Colonic mucosa (tissue), 4 donors: ENCODE data around the gene OR6C4. TPM values are rescaled to one million over a fixed set of nuclear protein-coding genes. Genes with fewer than 3 reads are reported as not detected.
"Not testable (repeated sequence)": the region's sequence is repeated elsewhere in the genome, so short reads cannot be mapped to it uniquely, and the experiment has no call there.

Experiments
- DNase-seq: peaks from one replicate; pipeline ENCODE4 v3.0.0-alpha.2; 2020
- H3K27ac ChIP-seq: fragments of 200-600 bp; one replicate; pipeline ENCODE4 v1.8.0; 2021
- H3K27me3 ChIP-seq: fragments of 200-600 bp; one replicate; pipeline ENCODE4 v1.8.0; 2021
- H3K36me3 ChIP-seq: fragments of 200-600 bp; one replicate; pipeline ENCODE4 v1.8.0; 2021
- H3K4me1 ChIP-seq: fragments of 200-600 bp; one replicate; pipeline ENCODE4 v1.8.0; 2021; ENCODE audit warnings: mild to moderate bottlenecking
- H3K4me3 ChIP-seq: fragments of 200-600 bp; one replicate; pipeline ENCODE4 v1.8.0; 2021
- H3K9ac ChIP-seq, 2 donors: one replicate each; pipeline ENCODE4 v1.7.0; 2013; ENCODE audit warnings: control low read depth in 2 of 2, low read depth in 2 of 2, low read length in 2 of 2
- H3K9me3 ChIP-seq: fragments of 200-600 bp; one replicate; pipeline ENCODE4 v1.8.0; 2021
- CTCF ChIP-seq: fragments of 200-600 bp; IDR thresholded peaks from one replicate; pipeline ENCODE4 v1.8.0; 2022; ENCODE audit warnings: antibody characterized with exemption, mild to moderate bottlenecking
- intact Hi-C: fragments of 100-400 bp; cut with DNase I; formaldehyde crosslinking; loops from one replicate; pipeline ENCODE4 v1.14.1; 2022
- total RNA-seq, 2 donors: library from RNA; stranded (reverse); fragmentation: NEBNext Ultra II Directional in 1 of 2; extraction: Animal tissue kit (Norgen Biotek cat#: 25700) in 1 of 2; gene quantifications; one replicate each; pipeline ENCODE4 v1.2.1, GENCODE V29; 2021
- donor health status: healthy.
- donor health status: DM: no; HTN: no; CAD: no.
- donor health status: DM: no; HTN: no; CAD: no.

The OR6C4 gene
- total RNA-seq, 2 donors from 2014 or later: not detected

- TF ChIP-seq CTCF: no peak
- Histone ChIP-seq H3K9me3 (no peaks in the 10 kb centered on the region), H3K27ac (no peak overlapping the region), H3K9ac (no peak overlapping the region), H3K36me3 (no peaks in the 10 kb centered on the region), H3K27me3 (no peaks in the 10 kb centered on the region), H3K4me3 (no peak overlapping the region), H3K4me1 (no peaks in the 10 kb centered on the region)
- no peak for DNase-seq
- intact Hi-C loops: no loop called here
Measured at GRCh38 chr12:55548756-55549155, 646 bp upstream of the OR6C4 start.

GRCh38 chr12:55554296-55554695, 4.9 kb downstream of the OR6C4 start:
- H3K9ac ChIP-seq: no peak overlapping the region
- TF ChIP-seq CTCF: no peak
- H3K4me1 ChIP-seq: no peaks in the 10 kb centered on the region
- H3K4me3 ChIP-seq: no peak overlapping the region
- no peaks in the 10 kb centered on the region for H3K36me3 ChIP-seq
- H3K9me3 ChIP-seq: no peaks in the 10 kb centered on the region
- no peaks in the 10 kb centered on the region for H3K27me3 ChIP-seq
- no peak overlapping the region for H3K27ac ChIP-seq
- intact Hi-C loops: no loop called here
- no peak for DNase-seq

GRCh38 chr12:55570060-55570459, 20.7 kb downstream of the OR6C4 start:
- H3K4me3 ChIP-seq, H3K27me3 ChIP-seq, DNase-seq, H3K9me3 ChIP-seq, H3K36me3 ChIP-seq, H3K9ac ChIP-seq, intact Hi-C loops, H3K4me1 ChIP-seq, H3K27ac ChIP-seq: not testable (repeated sequence)

GRCh38 chr12:55570689-55571088, 21.3 kb downstream of the OR6C4 start:
- H3K4me1 ChIP-seq, H3K9me3 ChIP-seq, DNase-seq, H3K27ac ChIP-seq, H3K27me3 ChIP-seq, H3K36me3 ChIP-seq, H3K9ac ChIP-seq, H3K4me3 ChIP-seq, intact Hi-C loops: not testable (repeated sequence)

- no peak for DNase-seq
- no peak within 1 kb of the TSS for H3K4me3 ChIP-seq
- intact Hi-C loops: no loop called here
- no peaks in the 10 kb centered on the region for H3K9me3 ChIP-seq
- H3K36me3 ChIP-seq: no peaks in the 10 kb centered on the region
- H3K27ac ChIP-seq: no peak within 1 kb of the TSS
- H3K27me3 ChIP-seq: no peaks in the 10 kb centered on the region
- no peak for TF ChIP-seq CTCF
- H3K4me1 ChIP-seq: no peaks in the 10 kb centered on the region
- no peak within 1 kb of the TSS for H3K9ac ChIP-seq
Measured at GRCh38 chr12:55572168-55572567, 22.8 kb downstream of the OR6C4 start, which contains the start of gene OR2AP1. Gene OR2AP1, plus strand, starts transcription at chr12:55572468. Its CDS starts 1,947 bp downstream, at chr12:55574415.

- intact Hi-C loops: no loop called here
- Histone ChIP-seq H3K9ac (no peak overlapping the region), H3K4me1 (no peaks in the 10 kb centered on the region), H3K36me3 (no peaks in the 10 kb centered on the region), H3K9me3 (no peaks in the 10 kb centered on the region), H3K4me3 (no peak overlapping the region), H3K27ac (no peak overlapping the region), H3K27me3 (no peaks in the 10 kb centered on the region)
- DNase-seq: no peak
- no peak for TF ChIP-seq CTCF
Measured at GRCh38 chr12:55582066-55582465, 32.7 kb downstream of the OR6C4 start.

- no peak for TF ChIP-seq CTCF
- intact Hi-C loops: no loop called here
- no peak overlapping the region for H3K27ac ChIP-seq
Measured at GRCh38 chr12:55585817-55586216, 36.4 kb downstream of the OR6C4 start.

GRCh38 chr12:55590152-55590551, 40.8 kb downstream of the OR6C4 start:
- H3K4me3 ChIP-seq, H3K9me3 ChIP-seq, H3K9ac ChIP-seq, H3K36me3 ChIP-seq, DNase-seq, H3K27me3 ChIP-seq, intact Hi-C loops, H3K4me1 ChIP-seq, H3K27ac ChIP-seq: not testable (repeated sequence)

More at GRCh38 chr12:55585817-55586216, 36.4 kb downstream of the OR6C4 start:
- Histone ChIP-seq H3K27me3 (no peaks in the 10 kb centered on the region), H3K9ac (no peak overlapping the region), H3K4me3 (no peak overlapping the region), H3K4me1 (no peaks in the 10 kb centered on the region), H3K36me3 (no peaks in the 10 kb centered on the region), H3K9me3 (no peaks in the 10 kb centered on the region)
- DNase-seq: no peak
